ENCODE results near the gene KIAA1217.

DNA sequence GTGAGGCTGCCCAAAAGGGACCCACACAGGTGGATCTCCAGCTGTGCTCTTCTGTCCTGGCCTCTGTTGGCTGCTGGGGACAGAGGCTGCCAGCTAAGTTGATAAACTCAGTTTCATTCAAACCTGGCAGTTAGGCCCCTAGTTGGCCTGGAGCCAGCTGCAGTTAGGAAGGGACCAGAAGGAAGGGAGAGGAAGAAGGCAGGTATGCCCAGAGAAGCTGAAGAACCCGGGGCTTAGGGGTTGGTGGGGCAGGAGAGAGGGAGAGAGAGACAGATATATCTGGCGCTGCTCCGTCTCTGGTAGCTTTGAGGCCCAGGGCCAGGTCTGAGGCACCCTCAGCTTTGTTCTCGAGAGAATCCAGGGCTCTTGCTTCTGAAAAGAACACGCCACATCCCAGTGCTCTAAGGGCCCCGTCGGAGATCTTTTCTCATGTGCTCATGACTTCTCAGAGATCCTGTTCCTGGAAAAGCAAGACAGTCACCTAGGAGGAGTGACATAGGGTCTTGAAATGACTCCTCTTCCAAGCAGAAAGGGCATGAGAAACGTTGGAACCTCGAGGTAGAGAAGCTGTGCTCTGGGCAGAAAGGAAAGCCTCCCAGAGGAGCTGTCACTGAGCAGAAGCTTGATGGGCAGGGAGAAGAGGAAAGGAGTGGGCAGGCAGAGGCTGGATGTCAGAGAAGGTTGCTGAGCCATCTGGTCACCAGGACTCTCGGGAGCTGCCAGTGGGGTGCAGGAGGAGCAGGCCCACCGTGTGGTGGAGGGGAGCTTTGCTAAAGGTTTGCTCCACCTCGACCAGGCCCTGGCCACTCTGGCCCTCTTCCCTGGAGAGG is 361.1 kb downstream of the KIAA1217 start:
- TF ChIP-seq, protein P1, sequence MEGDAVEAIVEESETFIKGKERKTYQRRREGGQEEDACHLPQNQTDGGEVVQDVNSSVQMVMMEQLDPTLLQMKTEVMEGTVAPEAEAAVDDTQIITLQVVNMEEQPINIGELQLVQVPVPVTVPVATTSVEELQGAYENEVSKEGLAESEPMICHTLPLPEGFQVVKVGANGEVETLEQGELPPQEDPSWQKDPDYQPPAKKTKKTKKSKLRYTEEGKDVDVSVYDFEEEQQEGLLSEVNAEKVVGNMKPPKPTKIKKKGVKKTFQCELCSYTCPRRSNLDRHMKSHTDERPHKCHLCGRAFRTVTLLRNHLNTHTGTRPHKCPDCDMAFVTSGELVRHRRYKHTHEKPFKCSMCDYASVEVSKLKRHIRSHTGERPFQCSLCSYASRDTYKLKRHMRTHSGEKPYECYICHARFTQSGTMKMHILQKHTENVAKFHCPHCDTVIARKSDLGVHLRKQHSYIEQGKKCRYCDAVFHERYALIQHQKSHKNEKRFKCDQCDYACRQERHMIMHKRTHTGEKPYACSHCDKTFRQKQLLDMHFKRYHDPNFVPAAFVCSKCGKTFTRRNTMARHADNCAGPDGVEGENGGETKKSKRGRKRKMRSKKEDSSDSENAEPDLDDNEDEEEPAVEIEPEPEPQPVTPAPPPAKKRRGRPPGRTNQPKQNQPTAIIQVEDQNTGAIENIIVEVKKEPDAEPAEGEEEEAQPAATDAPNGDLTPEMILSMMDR (IDR thresholded peaks at IDR 0.05) = no peak
- TF ChIP-seq POLR2A (IDR thresholded peaks at IDR 0.05) = no peak

All from lower leg skin (tissue), 3 donors.